Stimulated activated naive CD8-positive, alpha-beta T cell treated with anti-CD3 and anti-CD28 coated beads, Interleukin-15, Interleukin-2, amounts not matched to agents 100 U/mL and 50 U/mL, for 24 hours (primary cell): ENCODE measurements around the gene HOXA4.

Experiments
- ATAC-seq: fragments of 150-1000 bp; cut with Tn5 transposase; one replicate; pipeline ENCODE4 v1.10.0; 2021
- DNase-seq: peaks from one replicate; pipeline ENCODE4 v3.0.0; 2021

The HOXA4 gene

DNA sequence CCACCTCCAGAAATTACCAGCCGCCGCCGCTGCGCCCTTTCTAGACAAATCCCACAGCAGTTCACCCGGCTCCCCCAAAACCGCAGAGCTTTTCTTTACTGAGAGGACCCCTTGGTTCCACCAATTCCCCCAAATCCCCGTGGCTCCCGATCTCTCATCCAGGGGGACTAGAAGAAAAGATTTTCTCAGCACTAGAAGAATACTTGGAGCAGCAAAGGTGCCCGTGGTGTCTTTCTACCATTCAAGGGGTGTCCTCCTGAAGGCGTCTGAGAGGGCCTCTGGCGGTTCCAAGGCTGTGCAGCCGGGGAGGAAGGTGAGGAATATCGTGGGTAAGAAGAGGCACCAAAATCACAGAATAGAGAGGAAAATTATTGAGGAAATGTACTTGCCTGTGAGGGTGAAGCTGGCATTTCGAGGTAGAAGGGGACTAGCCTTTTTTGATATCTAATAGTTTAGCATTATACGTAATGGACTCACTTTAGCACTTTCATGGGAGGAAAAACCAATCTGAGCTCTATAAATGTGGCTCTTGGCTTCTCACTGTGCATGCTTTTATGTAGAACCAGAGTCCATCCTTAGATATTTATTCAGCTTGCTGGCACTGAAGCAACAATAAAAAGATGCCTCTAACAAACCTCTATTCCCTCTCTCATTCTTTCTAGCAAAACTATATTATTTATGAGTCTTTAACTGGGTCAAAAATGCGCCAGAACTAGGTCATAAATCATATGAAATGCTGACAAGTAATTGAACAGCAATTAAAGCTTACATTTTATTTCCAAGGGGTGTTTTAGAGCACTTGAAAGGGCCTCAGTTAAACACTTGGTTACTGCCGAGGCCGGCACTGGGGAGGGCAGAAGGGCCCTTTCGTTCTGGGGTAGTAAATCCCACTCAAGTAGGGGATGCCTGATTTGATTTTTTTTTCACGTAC, 14.3 kb downstream of the HOXA4 start:
- DNase-seq = no peak
- no peak for ATAC-seq

DNA sequence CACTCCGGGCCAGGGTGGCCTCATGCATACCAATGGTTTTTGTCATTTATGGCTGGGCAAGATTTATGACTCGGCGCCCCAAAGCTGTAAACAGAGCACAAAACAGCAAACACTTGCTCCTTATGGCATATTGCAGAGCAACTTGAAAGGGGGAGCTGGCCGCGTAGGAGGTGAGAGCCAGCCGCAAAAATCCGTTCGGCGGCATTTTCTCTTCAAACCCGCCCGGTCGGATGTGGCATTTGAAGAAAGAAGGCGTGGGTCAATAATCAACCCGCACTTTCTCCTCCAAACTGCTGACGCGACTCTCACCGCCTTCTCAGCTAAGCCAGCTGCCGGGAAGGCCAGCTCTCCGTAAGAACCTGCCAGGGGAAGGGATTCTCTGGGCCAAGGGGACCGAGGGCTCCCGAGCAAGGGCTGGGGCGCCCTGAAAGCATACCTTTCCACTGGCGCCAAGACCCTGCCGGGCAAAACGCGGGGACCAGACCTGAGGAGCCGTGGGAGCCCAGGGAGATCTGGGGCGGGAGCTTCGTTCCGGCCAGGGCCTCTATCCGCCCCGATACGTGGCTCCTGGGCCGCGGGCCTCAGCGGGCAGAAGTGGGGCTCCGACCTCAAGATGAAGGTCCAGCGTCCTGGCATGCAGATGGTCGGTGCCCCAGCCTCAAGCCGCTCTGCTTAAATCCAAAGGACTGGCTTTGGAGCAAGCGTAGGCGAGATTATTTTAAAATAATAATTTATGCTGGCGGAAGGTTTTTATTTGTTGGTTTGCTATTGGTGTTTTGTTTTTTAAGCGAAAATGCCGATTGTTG, 15.1 kb downstream of the HOXA4 start:
- no peak for DNase-seq

DNA sequence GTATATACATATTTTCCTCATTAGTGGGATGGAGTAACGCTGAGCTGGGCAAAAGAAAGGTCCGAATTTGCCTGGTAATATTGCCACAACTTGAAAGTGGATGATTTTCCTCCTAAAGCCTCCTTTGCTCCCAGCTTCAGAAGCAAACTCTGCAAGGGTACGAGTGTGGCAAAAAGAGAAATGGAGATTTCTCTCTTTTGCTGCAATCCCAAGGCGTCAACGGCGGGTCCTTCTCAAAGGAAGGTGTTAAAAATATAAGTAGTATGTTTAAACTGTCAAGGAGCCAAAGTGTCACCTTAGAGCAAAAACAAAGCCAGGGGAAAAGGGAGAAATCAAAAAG, 15.7 kb downstream of the HOXA4 start:
- DNase-seq (no peak), ATAC-seq (no peak)

More for the DNA sequence above, 15.1 kb downstream of the HOXA4 start:
- ATAC-seq = no peak

- DNase-seq = no peak
- ATAC-seq = no peak
Measured at GRCh38 chr7:27113991-27114769, 16.4 kb downstream of the HOXA4 start.

- no peak for DNase-seq
- ATAC-seq = no peak
Measured at GRCh38 chr7:27112955-27113949, 17.3 kb downstream of the HOXA4 start.

DNA sequence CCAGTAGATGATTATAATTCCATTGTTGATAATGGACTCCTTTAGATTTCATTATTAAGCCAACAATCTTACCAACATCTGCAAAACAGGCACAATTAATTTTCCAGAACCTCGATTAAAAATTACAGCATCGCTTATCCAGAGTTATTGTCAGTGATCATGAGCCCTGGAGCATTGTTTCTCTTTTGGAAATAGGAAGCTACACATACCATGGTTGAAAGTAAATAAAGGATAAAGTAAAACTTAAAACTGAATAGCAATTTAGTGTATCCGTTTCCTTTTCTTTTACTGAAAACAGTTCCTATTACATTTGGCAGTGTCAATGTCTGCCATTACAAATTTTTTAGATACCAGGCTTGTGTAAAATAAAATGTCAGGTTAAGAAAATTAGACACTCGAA, 18.2 kb downstream of the HOXA4 start:
- no peak for ATAC-seq

DNA sequence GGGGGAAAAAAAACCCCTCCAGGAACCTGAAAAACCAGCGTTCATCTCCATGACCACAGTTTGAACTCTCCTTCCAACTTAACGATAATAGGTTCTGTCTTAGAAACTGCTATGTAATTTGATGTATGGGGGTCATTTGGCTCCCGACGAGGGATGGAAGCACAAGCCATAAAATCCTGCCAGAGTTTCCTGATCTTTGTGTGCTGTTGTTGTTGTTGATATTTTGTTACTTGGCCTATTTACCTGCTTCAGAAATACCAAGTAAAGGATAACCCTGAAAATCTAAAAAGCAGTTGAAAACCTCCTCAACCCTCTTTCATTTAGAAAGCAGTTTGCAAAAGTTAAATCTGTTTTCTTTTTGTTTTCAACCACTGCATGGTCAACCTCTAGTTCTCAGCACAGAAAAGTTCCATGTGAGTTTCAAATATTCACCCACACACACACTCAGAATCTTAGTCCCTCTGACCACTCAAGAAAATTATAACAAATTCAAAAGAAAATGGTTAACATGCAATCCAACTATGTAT, 18.7 kb downstream of the HOXA4 start:
- DNase-seq = no peak
- no peak for ATAC-seq

More for the DNA sequence above, 18.2 kb downstream of the HOXA4 start:
- DNase-seq = no peak

GRCh38 chr7:27111042-27111750, 19.4 kb downstream of the HOXA4 start:
- DNase-seq = no peak
- no peak for ATAC-seq

DNA sequence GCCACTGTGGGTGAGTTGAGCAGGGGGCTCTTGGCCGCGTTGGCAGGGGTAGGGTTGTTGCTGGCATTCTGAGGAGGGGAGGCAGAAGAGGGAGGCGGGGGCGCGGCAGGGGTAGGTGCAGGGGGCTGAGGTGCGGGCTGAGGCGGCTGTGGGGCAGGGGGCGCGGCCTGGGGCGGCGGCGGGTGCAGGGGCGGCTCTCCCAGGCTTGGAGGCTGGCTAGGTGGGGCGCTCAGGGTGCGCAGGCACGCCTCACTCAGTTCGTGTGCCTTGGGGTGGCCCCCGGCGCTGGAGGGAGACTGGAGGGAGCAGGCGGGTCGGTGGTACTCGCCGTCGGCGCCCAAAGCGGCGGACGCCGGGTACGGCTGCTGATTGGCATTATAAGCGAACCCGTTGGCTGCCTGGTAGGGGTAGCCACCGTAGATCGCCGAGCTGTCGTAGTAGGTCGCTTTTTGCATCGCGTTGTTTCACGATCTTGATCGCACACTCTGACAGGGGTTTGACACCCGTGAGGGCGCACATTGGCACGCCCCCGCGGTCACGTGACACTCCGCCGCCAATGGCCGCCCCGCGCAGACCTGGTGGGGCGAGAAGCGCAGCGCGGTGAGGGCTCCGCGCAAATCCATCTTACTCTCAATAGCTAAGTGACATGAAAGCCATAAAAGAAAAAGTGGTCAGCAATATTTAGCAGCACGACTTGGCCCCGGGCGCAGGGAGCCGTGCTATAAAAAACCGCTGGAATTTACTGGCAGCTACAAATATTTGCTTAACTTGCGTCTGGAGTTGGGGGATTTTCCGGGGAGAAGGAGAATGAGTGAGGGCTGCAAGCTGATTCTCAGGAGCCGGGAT, 20.1 kb downstream of the HOXA4 start:
- DNase-seq (no peak), ATAC-seq (no peak)

- DNase-seq (no peak), ATAC-seq (no peak)
Measured at GRCh38 chr7:27109466-27110185, 20.9 kb downstream of the HOXA4 start.

- ATAC-seq (no peak), DNase-seq (no peak)
Measured at GRCh38 chr7:27108390-27109127, 22.0 kb downstream of the HOXA4 start.

DNA sequence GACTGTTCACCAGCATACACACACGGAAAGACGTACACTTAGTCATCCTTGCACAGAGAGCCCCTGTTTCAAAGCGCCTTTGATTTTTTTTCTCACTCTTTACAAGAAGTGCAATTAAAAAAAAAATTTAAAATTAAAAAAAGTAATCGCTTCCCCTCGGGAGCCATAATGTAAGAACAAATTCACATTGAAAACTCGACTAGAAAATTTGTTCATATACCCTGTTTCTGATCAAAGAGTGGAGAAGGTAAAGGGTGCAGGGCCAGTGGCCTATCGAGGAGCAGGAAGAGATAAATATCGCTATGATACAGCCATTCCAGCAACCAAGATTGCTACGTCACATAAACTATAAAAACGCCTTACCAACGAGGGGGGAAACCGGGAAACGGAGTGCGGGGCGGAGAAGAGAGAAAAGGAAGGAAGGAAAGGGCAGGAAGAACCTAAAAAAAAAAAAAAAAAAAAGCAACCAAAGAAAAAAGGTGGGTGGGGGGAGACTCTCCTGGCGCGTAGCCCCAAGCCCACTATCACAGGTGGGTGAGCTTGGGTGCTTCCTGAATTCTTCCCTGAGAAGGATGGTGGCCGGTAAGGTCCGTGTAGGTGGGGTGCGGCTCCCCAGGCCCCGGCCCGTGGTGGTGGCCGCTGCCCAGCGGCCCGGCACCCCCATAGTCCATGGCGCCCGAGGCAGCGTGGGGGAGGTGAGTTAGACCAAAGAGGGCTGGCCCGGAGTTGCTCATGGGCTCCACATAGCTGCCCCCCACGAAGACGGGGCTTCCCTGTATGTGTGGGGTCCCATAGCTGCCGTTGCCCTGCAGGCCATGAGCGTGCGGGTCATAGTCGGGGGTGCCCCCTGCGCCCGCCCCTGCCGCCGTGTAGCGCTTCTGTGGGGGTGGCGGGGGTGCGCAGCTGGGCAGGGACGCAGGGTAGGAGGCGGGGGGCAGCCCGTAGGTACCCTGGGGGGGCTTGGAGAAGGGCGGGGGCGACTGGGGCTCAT, 22.9 kb downstream of the HOXA4 start:
- no peak for DNase-seq
- no peak for ATAC-seq

- ATAC-seq = no peak
- no peak for DNase-seq
Measured at GRCh38 chr7:27106901-27107240, 23.7 kb downstream of the HOXA4 start.

- no peak for ATAC-seq
- DNase-seq = no peak
Measured at GRCh38 chr7:27106181-27106900, 24.2 kb downstream of the HOXA4 start.

DNA sequence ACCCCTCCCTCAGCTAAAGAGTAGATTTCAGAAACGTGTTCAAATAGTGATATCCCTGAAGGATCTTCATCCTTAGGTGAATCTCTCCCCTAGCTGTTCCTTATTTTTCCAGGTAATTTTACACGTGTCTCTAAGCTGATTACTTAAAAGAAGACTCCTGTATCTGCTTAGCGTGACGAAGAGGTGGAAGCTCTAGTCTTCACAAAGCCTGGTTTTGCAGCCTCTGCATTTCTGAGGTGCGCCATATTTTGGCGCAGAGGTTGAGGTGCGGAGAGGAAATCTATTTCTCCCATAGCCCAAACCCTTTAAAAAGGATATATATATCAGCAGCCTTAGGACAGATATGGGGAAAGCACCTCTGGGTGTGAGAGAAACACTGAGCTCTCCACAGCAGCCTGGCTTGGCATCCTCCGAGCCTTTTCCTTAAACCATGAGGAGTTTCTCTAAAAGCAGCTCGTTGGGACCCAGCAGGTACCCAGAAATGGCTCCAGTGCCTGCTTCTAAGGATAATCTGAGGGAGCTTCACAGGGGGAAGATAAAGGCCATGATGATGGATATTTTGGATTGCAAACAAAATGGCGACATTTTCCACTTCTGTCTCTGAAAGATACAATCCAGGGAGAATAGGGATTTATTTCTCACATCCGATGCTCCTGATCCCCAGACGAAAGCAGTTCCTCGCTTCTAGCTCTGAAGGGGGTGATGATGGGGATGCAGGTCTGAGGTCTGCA, 25.1 kb downstream of the HOXA4 start:
- ATAC-seq = no peak

More for the DNA sequence above, 25.1 kb downstream of the HOXA4 start:
- no peak for DNase-seq
